Activated CD4-positive, alpha-beta memory T cell treated with anti-CD3 and anti-CD28 coated beads, Interleukin-2, amount 10 ng/mL, durations not matched to agents 7 days and 5 days (primary cell): Measurements from ENCODE around the gene HAVCR2. TPM values are rescaled to one million over a fixed set of nuclear protein-coding genes. Genes with fewer than 3 reads are reported as not detected.

ENCODE experiments used
- CTCF ChIA-PET: fragments of 350-600 bp; sonication (Branson Sonifier 250); formaldehyde crosslinking; loops from one replicate; lab custom pipeline; 2021; ENCODE audit warnings: antibody characterized with exemption, inconsistent platforms; lab: Charles Lee
- POLR2A ChIA-PET: fragments of 350-600 bp; sonication (Branson Sonifier 250); formaldehyde crosslinking; loops from one replicate; lab custom pipeline; 2021; ENCODE audit warnings: antibody characterized with exemption; lab: Charles Lee
- DNase-seq: peaks from one replicate; pipeline ENCODE4 v3.0.0-alpha.2; 2020
- H3K27ac Mint-ChIP-seq: one replicate; pipeline ENCODE4 v1.8.0; 2021; ENCODE audit warnings: mild to moderate bottlenecking, mixed read lengths
- H3K27me3 Mint-ChIP-seq: one replicate; pipeline ENCODE4 v1.8.0; 2021; ENCODE audit warnings: mixed read lengths
- H3K36me3 Mint-ChIP-seq: one replicate; pipeline ENCODE4 v1.8.0; 2021; ENCODE audit warnings: low read depth, mixed read lengths
- H3K4me1 Mint-ChIP-seq: one replicate; pipeline ENCODE4 v1.8.0; 2021; ENCODE audit warnings: mixed read lengths
- H3K4me3 Mint-ChIP-seq: one replicate; pipeline ENCODE4 v1.8.0; 2021; ENCODE audit warnings: mild to moderate bottlenecking, mixed read lengths
- H3K9me3 Mint-ChIP-seq: one replicate; pipeline ENCODE4 v1.8.0; 2021; ENCODE audit warnings: mixed read lengths
- total RNA-seq, 2 experiments: library from RNA; stranded (reverse); gene quantifications; one replicate each; pipeline ENCODE4 v1.2.3, GENCODE V29; 2021

HAVCR2 gene
- total RNA-seq, 2 experiments from 2014 or later, result 62.4 to 66.9 TPM

GRCh38 chr5:157086751-157087359 lies 22.0 kb downstream of the HAVCR2 start:
- Mint-ChIP-seq H3K36me3 (peaks cover 77% of the 10 kb centered on the region), H3K4me3 (no peak overlapping the region), H3K27ac (no peak overlapping the region), H3K4me1 (no peaks in the 10 kb centered on the region), H3K27me3 (no peaks in the 10 kb centered on the region), H3K9me3 (no peaks in the 10 kb centered on the region)
- POLR2A ChIA-PET, result interaction anchor here (1.3 kb wide), 1 partner anchor 62 kb away, joined by 4 read pairs; no protein-coding TSS in a partner anchor
- DNase-seq, result no peak
- CTCF ChIA-PET, result no interaction called here

- Mint-ChIP-seq H3K4me1 (no peaks in the 10 kb centered on the region), H3K27ac (no peak overlapping the region), H3K4me3 (no peak overlapping the region), H3K27me3 (no peaks in the 10 kb centered on the region), H3K9me3 (no peaks in the 10 kb centered on the region), H3K36me3 (peaks cover 70% of the 10 kb centered on the region)
- ChIA-PET POLR2A (interaction anchor here (1.3 kb wide), 1 partner anchor 61 kb away, joined by 4 read pairs; no protein-coding TSS in a partner anchor), CTCF (no interaction called here)
- DNase-seq, result no peak
Measured at GRCh38 chr5:157085930-157086329, 22.9 kb downstream of the HAVCR2 start.

GRCh38 chr5:157080286-157080685 lies 28.6 kb downstream of the HAVCR2 start:
- H3K36me3 Mint-ChIP-seq, result peaks cover 26% of the 10 kb centered on the region
- no peak overlapping the region for H3K27ac Mint-ChIP-seq
- POLR2A ChIA-PET, result no interaction called here
- peaks cover 20% of the 10 kb centered on the region for H3K4me1 Mint-ChIP-seq
- no peak for DNase-seq
- no peaks in the 10 kb centered on the region for H3K9me3 Mint-ChIP-seq
- CTCF ChIA-PET, result no interaction called here
- H3K4me3 Mint-ChIP-seq, result no peak overlapping the region
- no peaks in the 10 kb centered on the region for H3K27me3 Mint-ChIP-seq

GRCh38 chr5:157076558-157076957 lies 32.3 kb downstream of the HAVCR2 start:
- peaks cover 52% of the 10 kb centered on the region for H3K4me1 Mint-ChIP-seq
- POLR2A ChIA-PET, result interaction anchor here (2.4 to 4.0 kb wide), 2 partner anchors 32 to 66 kb away, joined by 15 to 19 read pairs; partner anchors contain the start of genes HAVCR2 and MED7
- no peaks in the 10 kb centered on the region for H3K27me3 Mint-ChIP-seq
- DNase-seq, result peak; percentile 38
- H3K36me3 Mint-ChIP-seq, result peaks cover 16% of the 10 kb centered on the region
- H3K27ac Mint-ChIP-seq, result peak overlapping the region; percentile 50
- no peaks in the 10 kb centered on the region for H3K9me3 Mint-ChIP-seq
- CTCF ChIA-PET, result interaction anchor here (0.9 kb wide), 1 partner anchor 33 kb away, joined by 3 read pairs; no protein-coding TSS in a partner anchor
- H3K4me3 Mint-ChIP-seq, result no peak overlapping the region

- ChIA-PET POLR2A (interaction anchor here (1.0 to 1.3 kb wide), 2 partner anchors 44 to 47 kb away, joined by 3 read pairs; no protein-coding TSS in a partner anchor), CTCF (interaction anchor here (1.1 kb wide), 1 partner anchor 59 kb away, joined by 3 read pairs; no protein-coding TSS in a partner anchor)
- Mint-ChIP-seq H3K27ac (peak overlapping the region; percentile 49), H3K4me3 (no peak overlapping the region), H3K9me3 (no peaks in the 10 kb centered on the region), H3K4me1 (peaks cover 53% of the 10 kb centered on the region), H3K27me3 (no peaks in the 10 kb centered on the region), H3K36me3 (peaks cover 13% of the 10 kb centered on the region)
- peak; percentile 33 for DNase-seq
Measured at GRCh38 chr5:157072508-157072907, 36.3 kb downstream of the HAVCR2 start.

GRCh38 chr5:157069949-157070348 lies 38.9 kb downstream of the HAVCR2 start:
- Mint-ChIP-seq H3K27me3 (no peaks in the 10 kb centered on the region), H3K4me1 (peaks cover 30% of the 10 kb centered on the region), H3K36me3 (peaks cover 9% of the 10 kb centered on the region), H3K9me3 (no peaks in the 10 kb centered on the region), H3K4me3 (no peak overlapping the region), H3K27ac (no peak overlapping the region)
- no peak for DNase-seq
- POLR2A ChIA-PET, result no interaction called here
- CTCF ChIA-PET, result no interaction called here

GRCh38 chr5:157068785-157069184 lies 40.1 kb downstream of the HAVCR2 start:
- Mint-ChIP-seq H3K27me3 (no peaks in the 10 kb centered on the region), H3K27ac (no peak overlapping the region), H3K36me3 (peaks cover 3% of the 10 kb centered on the region), H3K4me1 (peaks cover 23% of the 10 kb centered on the region), H3K4me3 (no peak overlapping the region), H3K9me3 (no peaks in the 10 kb centered on the region)
- DNase-seq, result no peak
- CTCF ChIA-PET, result no interaction called here
- POLR2A ChIA-PET, result no interaction called here

- Mint-ChIP-seq H3K27ac (no peak overlapping the region), H3K4me1 (peaks cover 18% of the 10 kb centered on the region), H3K27me3 (no peaks in the 10 kb centered on the region), H3K4me3 (no peak overlapping the region), H3K36me3 (peaks cover 2% of the 10 kb centered on the region), H3K9me3 (no peaks in the 10 kb centered on the region)
- CTCF ChIA-PET, result no interaction called here
- POLR2A ChIA-PET, result interaction anchor here (0.6 kb wide), 1 partner anchor 64 kb away, joined by 3 read pairs; no protein-coding TSS in a partner anchor
- no peak for DNase-seq
Measured at GRCh38 chr5:157068339-157068738, 40.5 kb downstream of the HAVCR2 start.

- H3K4me3 Mint-ChIP-seq, result no peak overlapping the region
- peaks cover 2% of the 10 kb centered on the region for H3K36me3 Mint-ChIP-seq
- ChIA-PET CTCF (no interaction called here), POLR2A (no interaction called here)
- no peaks in the 10 kb centered on the region for H3K9me3 Mint-ChIP-seq
- H3K4me1 Mint-ChIP-seq, result peaks cover 6% of the 10 kb centered on the region
- H3K27me3 Mint-ChIP-seq, result no peaks in the 10 kb centered on the region
- no peak overlapping the region for H3K27ac Mint-ChIP-seq
- no peak for DNase-seq
Measured at GRCh38 chr5:157067005-157067404, 41.8 kb downstream of the HAVCR2 start.

GRCh38 chr5:157066080-157066479 lies 42.8 kb downstream of the HAVCR2 start:
- H3K36me3 Mint-ChIP-seq, result peaks cover 2% of the 10 kb centered on the region
- CTCF ChIA-PET, result no interaction called here
- no peak for DNase-seq
- H3K4me3 Mint-ChIP-seq, result no peak overlapping the region
- POLR2A ChIA-PET, result no interaction called here
- H3K9me3 Mint-ChIP-seq, result no peaks in the 10 kb centered on the region
- H3K27me3 Mint-ChIP-seq, result no peaks in the 10 kb centered on the region
- no peaks in the 10 kb centered on the region for H3K4me1 Mint-ChIP-seq
- peak overlapping the region; percentile 16 for H3K27ac Mint-ChIP-seq

- no peaks in the 10 kb centered on the region for H3K27me3 Mint-ChIP-seq
- no peaks in the 10 kb centered on the region for H3K9me3 Mint-ChIP-seq
- ChIA-PET POLR2A (no interaction called here), CTCF (interaction anchor here (0.8 to 0.9 kb wide), 2 partner anchors 8 to 39 kb away, joined by 3 to 4 read pairs; no protein-coding TSS in a partner anchor)
- H3K4me1 Mint-ChIP-seq, result no peaks in the 10 kb centered on the region
- H3K27ac Mint-ChIP-seq, result no peak overlapping the region
- H3K36me3 Mint-ChIP-seq, result peaks cover 2% of the 10 kb centered on the region
- no peak for DNase-seq
- H3K4me3 Mint-ChIP-seq, result no peak overlapping the region
Measured at GRCh38 chr5:157063776-157064430, 44.9 kb downstream of the HAVCR2 start.

GRCh38 chr5:157059891-157060290 lies 49.0 kb downstream of the HAVCR2 start:
- H3K9me3 Mint-ChIP-seq, result no peaks in the 10 kb centered on the region
- no peaks in the 10 kb centered on the region for H3K4me1 Mint-ChIP-seq
- no peak overlapping the region for H3K4me3 Mint-ChIP-seq
- DNase-seq, result no peak
- POLR2A ChIA-PET, result no interaction called here
- CTCF ChIA-PET, result interaction anchor here (0.6 kb wide), 1 partner anchor 43 kb away, joined by 3 read pairs; no protein-coding TSS in a partner anchor
- H3K27me3 Mint-ChIP-seq, result peaks cover 2% of the 10 kb centered on the region
- peaks cover 2% of the 10 kb centered on the region for H3K36me3 Mint-ChIP-seq
- no peak overlapping the region for H3K27ac Mint-ChIP-seq

GRCh38 chr5:157059093-157059539 lies 49.7 kb downstream of the HAVCR2 start, which contains the start of gene HAVCR1:
Gene HAVCR1 (minus strand): TSS chr5:157059116. CDS start chr5:157057943, 1,173 bp downstream.
- ChIA-PET POLR2A (interaction anchor here (0.8 kb wide), 1 partner anchor 84 kb away, joined by 4 read pairs; the partner anchor contains the start of gene MED7), CTCF (interaction anchor here (0.6 kb wide), 1 partner anchor 44 kb away, joined by 3 read pairs; no protein-coding TSS in a partner anchor)
- Mint-ChIP-seq H3K4me3 (no peak within 1 kb of the TSS), H3K4me1 (no peaks in the 10 kb centered on the region), H3K36me3 (peaks cover 2% of the 10 kb centered on the region), H3K27ac (no peak within 1 kb of the TSS), H3K9me3 (no peaks in the 10 kb centered on the region), H3K27me3 (peaks cover 2% of the 10 kb centered on the region)
- DNase-seq, result no peak
